T-helper 1 cell treated with Interleukin-12 subunit alpha and Interleukin-12 subunit beta and Interleukin-4 antibody, amounts not matched to agents 30 ng/mL and 1 ng/mL, for 36 hours (primary cell): Measurements from ENCODE around the gene OSBPL1A. TPM values are rescaled to one million over a fixed set of nuclear protein-coding genes. Genes with fewer than 3 reads are reported as not detected.

ENCODE experiments used
- intact Hi-C: fragments of 100-400 bp; cut with micrococcal nuclease; formaldehyde crosslinking; loops from one replicate; pipeline ENCODE4 v1.15.1; 2024
- total RNA-seq: library from RNA; stranded (reverse); gene quantifications from 2 replicates; pipeline ENCODE4 v1.2.3, GENCODE V29; 2022

Gene OSBPL1A
- total RNA-seq, 1 donor from 2014 or later = 1.7 TPM

DNA sequence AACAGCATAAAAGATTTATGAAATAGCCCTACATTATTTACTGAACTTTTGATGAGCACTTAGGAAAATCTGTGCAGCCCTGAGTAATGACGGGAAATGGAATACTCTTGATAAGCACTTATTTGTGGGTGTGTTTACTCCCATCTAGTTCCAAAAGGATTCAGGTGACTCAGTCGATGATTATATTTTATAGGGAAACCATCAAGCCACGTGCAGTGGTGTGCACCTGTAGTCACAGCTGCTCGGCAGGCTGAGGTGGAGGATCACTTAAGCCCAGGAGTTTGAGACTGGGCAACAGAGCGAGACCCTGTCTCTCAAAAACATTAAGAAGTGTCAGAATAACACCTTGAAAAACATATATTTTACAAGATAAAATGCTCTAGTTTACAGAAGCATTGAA, 166.9 kb downstream of the OSBPL1A start:
- intact Hi-C loops = no loop called here

GRCh38 chr18:24228667-24229041, 169.0 kb downstream of the OSBPL1A start:
- intact Hi-C loops = no loop called here

DNA sequence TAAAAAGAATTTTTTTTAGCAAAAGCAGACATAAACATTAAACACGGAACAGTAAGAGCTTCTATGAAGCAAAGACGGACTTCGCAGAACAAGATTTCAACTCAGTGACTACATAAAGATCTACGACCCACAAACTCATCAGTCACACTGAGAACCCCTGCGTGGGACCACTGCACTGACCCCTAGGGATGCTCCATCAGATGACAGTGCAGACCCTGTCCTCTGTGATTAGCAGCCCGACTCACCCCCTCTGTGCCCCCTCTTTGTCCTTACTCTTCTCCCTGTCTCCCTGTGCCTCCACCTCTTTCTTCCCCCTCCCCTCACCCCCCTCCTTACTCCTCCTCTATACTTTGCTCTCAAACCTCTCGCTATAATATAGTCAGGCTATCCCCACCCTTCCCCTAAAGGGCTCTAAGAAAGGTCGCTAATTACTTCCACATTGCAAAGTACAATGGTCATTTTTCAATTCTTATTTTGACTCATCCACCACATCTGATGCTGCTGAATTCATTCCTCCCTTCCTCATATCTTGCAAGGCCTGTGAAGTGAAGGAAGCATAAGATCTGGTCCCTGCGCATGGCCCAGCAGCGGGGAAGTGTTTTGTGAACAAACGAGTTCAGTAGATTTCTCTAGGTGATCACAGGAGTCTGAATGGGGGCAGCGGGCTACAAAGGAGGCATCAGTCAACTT, 169.5 kb downstream of the OSBPL1A start:
- intact Hi-C loops = no loop called here

DNA sequence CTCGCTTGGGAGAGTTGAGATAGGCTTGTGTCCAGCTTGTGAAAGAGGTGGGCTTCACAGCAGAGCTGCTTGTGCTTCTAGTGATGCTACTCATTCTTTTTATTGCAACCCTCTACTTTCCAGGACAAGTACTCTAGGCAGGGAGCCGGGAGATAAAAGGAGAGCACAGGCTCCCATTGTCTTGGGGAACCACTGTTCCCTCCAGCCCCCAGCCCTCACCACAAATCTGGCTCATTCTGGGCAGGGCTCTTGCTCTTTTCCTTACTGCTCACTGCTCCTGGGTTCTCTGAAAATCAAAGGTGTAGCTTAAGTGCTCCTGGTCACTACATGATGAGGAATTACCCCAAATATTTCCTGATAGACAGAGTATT, 177.3 kb downstream of the OSBPL1A start:
- intact Hi-C loops = no loop called here

DNA sequence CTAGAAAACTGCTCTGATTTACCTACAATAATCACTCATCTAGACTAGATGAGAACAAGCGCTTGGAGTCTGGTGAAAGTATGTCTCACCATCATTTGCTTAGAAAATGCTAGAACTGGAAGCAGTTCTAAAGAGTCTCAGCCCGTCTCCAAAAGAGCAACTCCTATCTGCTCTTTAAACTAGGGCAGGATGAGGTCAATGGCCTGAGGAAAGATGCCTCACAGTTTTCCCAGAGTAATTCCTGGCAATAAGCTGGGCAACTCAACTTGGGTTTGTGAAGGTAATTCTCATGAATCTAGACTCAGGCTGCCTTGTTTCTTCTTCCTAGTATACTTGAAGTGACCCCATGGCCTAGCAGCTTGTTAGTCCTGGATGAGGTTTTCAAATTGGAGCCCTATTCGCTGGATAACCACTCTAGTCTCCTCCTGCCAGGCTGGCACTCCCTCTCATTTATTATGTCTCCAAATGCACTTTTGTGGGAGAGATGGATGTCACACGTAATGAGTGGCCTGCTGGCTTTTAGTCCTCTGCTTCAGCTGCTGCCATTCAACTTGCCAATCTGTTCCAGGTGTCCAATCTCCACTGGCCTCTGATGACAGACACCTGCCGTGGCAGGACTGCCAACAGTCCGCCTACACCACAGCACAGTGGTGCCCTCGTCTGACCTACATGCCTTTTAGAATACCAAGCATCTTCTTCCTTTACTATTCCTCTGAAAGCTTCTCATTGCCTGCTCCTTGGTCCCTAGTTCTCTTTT, 177.9 kb downstream of the OSBPL1A start:
- intact Hi-C loops = no loop called here

DNA sequence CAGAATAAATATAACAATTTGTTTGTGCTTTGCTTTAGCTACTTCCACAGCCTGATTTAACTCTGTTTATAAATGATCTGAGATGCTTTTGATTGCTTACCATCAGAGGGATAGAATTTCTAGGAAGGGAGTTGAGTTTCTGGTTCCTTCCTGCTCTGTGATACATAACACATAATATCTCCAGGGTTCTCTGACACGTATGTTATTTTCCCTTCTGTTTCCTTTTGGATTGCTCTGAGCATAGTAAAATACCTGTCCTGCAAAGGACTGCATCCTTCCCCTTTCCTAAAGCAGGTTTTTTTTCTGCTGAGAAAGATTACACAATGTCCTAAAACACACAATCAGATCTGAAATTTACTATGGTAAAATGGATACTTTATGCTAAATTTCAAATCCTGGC, 182.7 kb downstream of the OSBPL1A start:
- intact Hi-C loops = no loop called here

GRCh38 chr18:24214144-24214543, 183.5 kb downstream of the OSBPL1A start:
- intact Hi-C loops = no loop called here

GRCh38 chr18:24212939-24213338, 184.7 kb downstream of the OSBPL1A start:
- intact Hi-C loops = no loop called here

DNA sequence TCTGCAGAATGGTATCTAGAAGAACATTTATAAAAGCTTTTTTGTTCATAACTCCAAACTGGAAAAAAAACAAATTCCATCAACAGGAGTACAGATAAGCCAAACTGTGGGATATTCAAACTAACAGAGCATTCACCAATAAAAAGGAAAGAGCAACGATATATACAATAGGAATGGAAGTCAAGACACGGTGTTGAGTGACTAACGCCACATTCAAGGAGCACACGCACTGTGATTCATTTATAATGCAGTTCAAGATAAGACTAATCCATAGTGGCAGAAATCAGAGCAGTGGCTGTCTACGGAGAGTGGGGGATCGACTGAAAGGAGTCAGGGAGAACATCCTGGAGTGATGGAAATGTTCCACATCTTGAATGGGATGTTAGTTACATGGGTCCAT, 188.1 kb downstream of the OSBPL1A start:
- intact Hi-C loops = no loop called here

DNA sequence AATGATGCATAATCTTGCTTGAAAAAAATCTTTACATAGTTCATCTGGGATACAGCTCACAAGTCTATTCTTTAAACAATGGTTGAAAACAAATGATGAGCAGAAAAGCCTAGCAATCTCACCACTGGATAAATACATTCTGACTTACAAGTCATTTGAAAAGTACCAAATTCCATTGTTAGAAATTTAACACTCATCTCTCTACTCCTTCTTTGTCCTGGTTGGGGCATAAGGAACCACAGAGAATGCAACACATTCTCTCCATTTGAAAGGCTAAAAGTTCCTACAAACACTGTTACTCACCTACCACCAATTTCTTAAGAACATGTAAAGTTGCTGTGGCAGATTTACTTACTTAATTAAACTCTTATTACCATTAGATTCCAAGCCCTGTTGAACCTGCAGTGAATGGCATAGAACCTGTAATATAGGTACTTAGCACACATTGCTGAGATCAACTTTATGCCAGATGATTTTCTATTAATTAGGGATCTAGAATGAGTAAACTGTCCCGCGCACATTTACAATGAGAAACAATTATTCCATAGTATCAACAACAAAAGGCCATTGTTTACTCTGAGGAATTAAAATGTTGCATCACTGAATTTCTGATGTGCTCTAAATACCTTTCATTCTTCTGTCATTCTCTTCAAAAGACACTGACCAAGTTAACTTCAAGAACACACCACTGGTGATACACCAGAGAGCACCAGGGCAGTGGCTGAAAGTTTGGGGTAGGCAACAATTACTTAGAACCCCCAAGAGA, 189.2 kb downstream of the OSBPL1A start:
- intact Hi-C loops = no loop called here

DNA sequence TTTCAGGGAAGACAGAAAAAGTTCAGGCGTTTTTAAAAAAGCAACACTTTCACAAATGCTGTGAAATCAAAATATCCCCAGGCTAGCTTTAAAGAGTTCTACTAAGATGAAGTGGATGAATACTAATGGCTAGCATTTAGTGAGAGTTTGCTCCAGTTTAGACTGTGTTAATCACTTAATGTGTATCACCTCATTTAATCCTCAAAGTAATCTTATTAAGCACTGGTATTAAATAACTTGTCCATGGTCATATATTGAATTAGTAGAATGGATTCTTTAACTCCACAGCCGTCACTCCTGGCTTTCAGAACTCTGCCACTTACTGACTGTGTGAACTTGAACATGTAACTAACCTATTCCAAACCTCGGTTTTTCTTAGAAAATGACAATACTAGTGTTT, 192.7 kb downstream of the OSBPL1A start:
- intact Hi-C loops = no loop called here

DNA sequence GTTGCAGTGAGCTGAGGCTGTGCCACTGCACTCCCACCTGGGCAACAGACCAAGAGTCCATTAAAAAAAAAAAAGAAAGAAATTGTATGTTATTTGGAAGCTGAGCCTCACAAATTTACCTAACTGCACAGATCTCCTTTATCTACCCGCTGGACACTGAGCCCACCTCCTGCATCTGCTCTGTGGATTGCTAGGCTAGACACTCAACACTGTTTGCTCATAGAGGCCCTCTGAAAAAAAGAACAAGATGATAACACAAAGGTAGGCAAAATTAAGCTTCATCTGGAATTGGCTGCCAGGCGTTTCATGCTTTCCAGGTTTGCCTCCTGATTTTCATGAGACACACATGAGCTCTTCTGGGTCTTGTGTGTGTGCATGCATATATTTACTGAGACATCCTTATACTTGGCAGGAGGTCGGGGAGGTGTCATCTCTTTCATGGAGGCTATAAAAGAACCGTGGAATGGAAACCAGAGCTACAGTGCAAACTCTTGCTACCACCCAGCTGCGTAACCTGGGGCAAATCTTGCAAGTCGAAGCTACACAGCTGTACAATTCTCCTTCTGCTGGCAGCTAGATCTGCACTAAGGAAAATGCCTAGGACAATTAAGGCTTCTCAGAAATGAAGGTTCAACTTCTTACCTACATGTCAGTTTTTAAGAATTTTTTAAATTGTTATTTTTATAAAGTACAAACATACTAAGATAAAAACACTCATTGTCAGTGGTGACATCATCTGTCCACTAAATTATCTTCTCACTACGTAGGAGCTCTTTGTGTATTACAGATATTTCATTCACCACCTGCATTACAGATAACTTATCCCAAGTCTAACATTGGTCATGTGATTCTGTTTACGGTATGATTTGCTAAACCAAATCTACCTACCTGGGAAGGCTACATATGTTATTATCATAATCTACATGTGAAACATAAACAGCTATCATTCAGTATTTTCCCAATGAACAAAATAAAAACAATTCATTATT, 195.6 kb downstream of the OSBPL1A start:
- intact Hi-C loops = no loop called here

GRCh38 chr18:24200494-24201290, 196.9 kb downstream of the OSBPL1A start:
- intact Hi-C loops = no loop called here

GRCh38 chr18:24199372-24199962, 198.2 kb downstream of the OSBPL1A start:
- intact Hi-C loops = no loop called here

DNA sequence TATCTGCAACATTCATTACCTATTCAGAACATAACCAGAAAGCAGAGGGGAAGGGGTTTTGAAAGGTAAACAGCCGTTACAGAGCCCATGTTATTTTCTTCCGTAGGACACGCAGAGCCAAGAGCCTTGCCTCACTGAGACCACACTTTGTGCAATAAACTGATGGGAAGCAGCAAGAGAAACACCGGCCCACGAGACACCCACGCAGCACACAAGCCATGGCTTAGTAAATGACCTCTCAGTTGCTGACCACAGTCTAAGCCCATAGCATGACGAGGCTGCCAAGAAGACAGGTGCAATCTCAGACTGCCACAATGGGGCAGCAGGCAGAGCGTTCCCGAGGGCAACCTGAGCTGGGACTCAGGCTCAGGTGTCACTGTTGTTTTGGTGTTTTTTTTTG, 199.2 kb downstream of the OSBPL1A start:
- intact Hi-C loops = no loop called here

DNA sequence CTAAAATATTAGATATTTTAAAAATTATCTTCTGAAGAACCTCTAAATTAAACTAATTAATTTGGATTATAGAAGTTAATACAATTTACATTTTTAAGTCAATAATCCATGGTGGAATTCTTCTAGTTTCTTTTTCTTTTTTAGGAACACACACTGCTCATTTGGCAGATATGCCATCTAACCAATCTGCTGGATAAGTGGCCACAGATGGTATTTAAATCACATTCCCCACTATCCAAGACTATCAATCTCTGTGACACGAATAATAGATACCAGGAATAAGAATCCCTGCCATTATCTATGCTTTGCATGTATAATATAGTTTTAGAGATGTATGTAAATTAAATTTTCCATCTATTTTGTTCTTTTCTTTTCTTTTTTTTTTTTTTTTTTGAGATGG, 200.2 kb downstream of the OSBPL1A start:
- intact Hi-C loops = no loop called here

GRCh38 chr18:24196764-24197163, 200.9 kb downstream of the OSBPL1A start:
- intact Hi-C loops = no loop called here

GRCh38 chr18:24195296-24196053, 202.1 kb downstream of the OSBPL1A start:
- intact Hi-C loops = no loop called here

DNA sequence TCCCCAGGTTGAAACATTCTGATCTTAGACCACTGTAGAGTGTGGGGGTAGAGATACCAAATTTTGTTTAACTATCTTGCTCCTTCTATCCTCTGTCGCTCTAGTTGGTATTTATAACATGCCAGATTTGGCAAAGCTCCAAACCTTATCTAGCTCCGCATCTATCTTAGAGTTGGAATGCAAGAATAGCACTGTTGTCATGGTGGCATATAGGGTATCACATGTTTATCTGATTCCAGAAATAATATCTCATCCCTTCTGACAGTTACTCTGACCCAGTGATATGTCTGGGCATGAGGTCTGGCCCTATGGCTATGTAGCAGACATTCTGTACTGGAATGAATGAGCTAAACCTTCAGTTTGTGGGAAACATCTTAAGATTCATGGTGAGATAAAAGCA, 207.0 kb downstream of the OSBPL1A start:
- intact Hi-C loops = no loop called here
